Testis (tissue), 3 donors: Measurements from ENCODE around the gene CSRNP3. TPM values are rescaled to one million over a fixed set of nuclear protein-coding genes. Genes with fewer than 3 reads are reported as not detected.

Experiments used
- DNase-seq: peaks from one replicate; pipeline ENCODE4 v3.0.0-alpha.2; 2019
- H3K27ac ChIP-seq, 2 donors: fragments of 200-600 bp; sonication (generic); one replicate each; pipeline ENCODE4 v1.5.1; 2019
- H3K27me3 ChIP-seq: fragments of 200-600 bp; sonication (generic); one replicate; pipeline ENCODE4 v1.5.1; 2019
- H3K36me3 ChIP-seq: fragments of 200-600 bp; sonication (generic); one replicate; pipeline ENCODE4 v1.5.1; 2017; ENCODE audit warnings: low read depth; ENCODE audit errors: missing control alignments
- H3K4me1 ChIP-seq: fragments of 200-600 bp; sonication (generic); one replicate; pipeline ENCODE4 v1.5.1; 2019
- H3K4me3 ChIP-seq, 2 donors: fragments of 200-600 bp; sonication (generic); one replicate each; pipeline ENCODE4 v1.5.1; 2017 to 2019
- H3K9me3 ChIP-seq: fragments of 200-600 bp; sonication (generic); one replicate; pipeline ENCODE4 v1.5.1; 2017
- POLR2A ChIP-seq: fragments of 450-650 bp; IDR thresholded peaks from one replicate; pipeline ENCODE4 v1.6.1; 2017; ENCODE audit warnings: antibody characterized with exemption, mild to moderate bottlenecking, moderate library complexity
- WGBS, 2 donors: methylation state at CpG; one replicate each; pipeline ENCODE4 v1.1.5; 2018; 5-methylcytosine and 5-hydroxymethylcytosine counted together
- intact Hi-C: fragments of 100-400 bp; cut with DNase I; formaldehyde crosslinking; loops from one replicate; pipeline ENCODE4 v1.15.1; 2023; ENCODE audit warnings: low total_unique reads
- polyA plus RNA-seq: library from polyadenylated mRNA; stranded (reverse); fragments of 350-450 nt; fragmentation: Illumina TruSeq; extraction: RNeasy Lipid Tissue Mini Kit (QIAGEN cat#74804); gene quantifications from one replicate; pipeline ENCODE4 v1.2.3, GENCODE V29; 2014; ENCODE audit warnings: low read depth, low replicate concordance; ENCODE audit not compliant: insufficient read depth
- total RNA-seq, 2 donors: library from RNA; depleted of rRNA; stranded (reverse); fragments of >200 nt; gene quantifications; one replicate each; pipeline ENCODE4 v1.2.3, GENCODE V29; 2016
- TF ChIP-seq, protein P1 (sequence below), 3 experiments: fragments of 450-650 bp in 2 of 3; fragments of 200-600 bp in 1 of 3; sonication (generic) in 1 of 3; IDR thresholded peaks; one replicate each; pipeline ENCODE4 v1.5.1; 2016 to 2019; ENCODE audit warnings: antibody characterized with exemption in 3 of 3, mild to moderate bottlenecking in 2 of 3, moderate library complexity in 1 of 3

The CSRNP3 gene
- total and polyA plus RNA-seq, 3 donors from 2014 or later: 3.0 to 6.1 (median 5.3) TPM

DNA sequence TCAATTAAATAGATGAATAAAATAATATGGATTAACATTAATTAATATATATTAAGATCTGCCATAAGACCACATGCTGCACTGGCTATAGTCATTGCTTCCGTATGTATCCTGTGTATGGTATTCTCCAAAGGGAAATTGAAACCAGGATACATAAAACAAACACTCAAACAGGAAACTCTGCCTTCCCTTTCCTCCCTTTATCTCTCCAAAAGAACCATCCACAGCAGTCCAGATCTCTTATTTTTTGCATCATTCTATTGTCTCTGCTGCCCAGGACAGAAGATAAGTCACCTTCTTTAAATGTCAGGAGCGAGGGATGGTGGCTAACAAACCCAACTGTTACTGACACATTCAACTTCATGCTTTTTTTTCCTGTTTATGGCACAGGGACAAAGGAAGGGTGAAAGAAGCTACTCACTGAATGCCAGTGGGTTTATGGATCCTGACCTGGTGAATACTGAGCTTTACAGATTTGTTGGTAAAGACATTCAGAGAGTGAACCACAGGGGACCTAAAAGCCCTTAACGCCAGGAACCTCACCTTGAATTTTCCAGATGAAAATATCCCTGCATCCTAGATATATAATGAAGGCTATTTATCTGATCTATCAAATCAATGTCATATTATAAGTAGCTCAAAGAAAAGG, 67.5 kb downstream of the CSRNP3 start:
- Histone ChIP-seq H3K9me3 (no peaks in the 10 kb centered on the region), H3K4me3 (no peak overlapping the region), H3K27ac (no peak overlapping the region), H3K36me3 (no peaks in the 10 kb centered on the region), H3K4me1 (no peaks in the 10 kb centered on the region), H3K27me3 (no peaks in the 10 kb centered on the region)
- TF ChIP-seq, protein P1, sequence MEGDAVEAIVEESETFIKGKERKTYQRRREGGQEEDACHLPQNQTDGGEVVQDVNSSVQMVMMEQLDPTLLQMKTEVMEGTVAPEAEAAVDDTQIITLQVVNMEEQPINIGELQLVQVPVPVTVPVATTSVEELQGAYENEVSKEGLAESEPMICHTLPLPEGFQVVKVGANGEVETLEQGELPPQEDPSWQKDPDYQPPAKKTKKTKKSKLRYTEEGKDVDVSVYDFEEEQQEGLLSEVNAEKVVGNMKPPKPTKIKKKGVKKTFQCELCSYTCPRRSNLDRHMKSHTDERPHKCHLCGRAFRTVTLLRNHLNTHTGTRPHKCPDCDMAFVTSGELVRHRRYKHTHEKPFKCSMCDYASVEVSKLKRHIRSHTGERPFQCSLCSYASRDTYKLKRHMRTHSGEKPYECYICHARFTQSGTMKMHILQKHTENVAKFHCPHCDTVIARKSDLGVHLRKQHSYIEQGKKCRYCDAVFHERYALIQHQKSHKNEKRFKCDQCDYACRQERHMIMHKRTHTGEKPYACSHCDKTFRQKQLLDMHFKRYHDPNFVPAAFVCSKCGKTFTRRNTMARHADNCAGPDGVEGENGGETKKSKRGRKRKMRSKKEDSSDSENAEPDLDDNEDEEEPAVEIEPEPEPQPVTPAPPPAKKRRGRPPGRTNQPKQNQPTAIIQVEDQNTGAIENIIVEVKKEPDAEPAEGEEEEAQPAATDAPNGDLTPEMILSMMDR (IDR thresholded peaks at IDR 0.05): no peak
- no peak for TF ChIP-seq POLR2A
- intact Hi-C loops: no loop called here
- no peak for DNase-seq
- 59 to 61% methylated on average over 3 of the region's 3 CpGs for WGBS, 2 donors

DNA sequence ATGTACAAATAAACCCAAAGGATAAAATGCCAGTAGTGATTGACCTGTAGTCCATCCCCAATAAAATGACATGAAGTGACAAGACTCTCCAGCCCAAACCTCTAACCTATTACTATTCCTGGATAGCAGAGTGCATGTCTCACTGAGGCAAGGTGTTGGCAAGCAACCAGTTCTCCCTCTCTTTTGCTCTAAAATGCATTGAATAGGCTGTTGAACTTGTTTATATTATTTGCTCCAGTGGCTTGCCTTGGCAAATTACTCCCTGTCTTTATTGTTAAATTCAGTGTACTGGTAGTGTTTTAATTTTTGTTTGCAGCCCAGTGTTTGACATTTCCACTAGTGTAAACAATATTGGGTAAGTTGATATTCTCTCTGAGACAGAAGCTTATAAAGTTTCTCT, 70.5 kb downstream of the CSRNP3 start:
- Histone ChIP-seq H3K27ac (no peak overlapping the region), H3K4me3 (no peak overlapping the region), H3K27me3 (no peaks in the 10 kb centered on the region), H3K36me3 (no peaks in the 10 kb centered on the region), H3K9me3 (no peaks in the 10 kb centered on the region), H3K4me1 (no peaks in the 10 kb centered on the region)
- no peak for DNase-seq
- intact Hi-C loops: no loop called here
- TF ChIP-seq, protein P1 (IDR thresholded peaks at IDR 0.05): no peak
- no peak for TF ChIP-seq POLR2A

- Histone ChIP-seq H3K36me3 (no peaks in the 10 kb centered on the region), H3K27me3 (no peaks in the 10 kb centered on the region), H3K4me3 (no peak overlapping the region), H3K4me1 (no peaks in the 10 kb centered on the region), H3K9me3 (no peaks in the 10 kb centered on the region), H3K27ac (no peak overlapping the region)
- intact Hi-C loops: no loop called here
- no peak for DNase-seq
- WGBS, 2 donors: 85 to 93% methylated on average over 2 of the region's 2 CpGs
- TF ChIP-seq POLR2A: no peak
- TF ChIP-seq, protein P1 (IDR thresholded peaks at IDR 0.05): no peak
These were observed 75.4 kb downstream of the CSRNP3 start for GRCh38 chr2:165544897-165545296.

GRCh38 chr2:165547900-165548299, 78.4 kb downstream of the CSRNP3 start:
- no peaks in the 10 kb centered on the region for H3K27me3 ChIP-seq
- H3K36me3 ChIP-seq: no peaks in the 10 kb centered on the region
- TF ChIP-seq, protein P1 (IDR thresholded peaks at IDR 0.05): no peak
- no peak for DNase-seq
- no peaks in the 10 kb centered on the region for H3K9me3 ChIP-seq
- no peaks in the 10 kb centered on the region for H3K4me1 ChIP-seq
- no peak overlapping the region for H3K4me3 ChIP-seq
- no peak overlapping the region for H3K27ac ChIP-seq
- intact Hi-C loops: no loop called here

- intact Hi-C loops: no loop called here
- TF ChIP-seq, protein P1 (IDR thresholded peaks at IDR 0.05): no peak
- no peak for TF ChIP-seq POLR2A
- 61 to 79% methylated on average over 1 of the region's 1 CpG for WGBS, 2 donors
- no peak for DNase-seq
- Histone ChIP-seq H3K4me1 (no peaks in the 10 kb centered on the region), H3K27me3 (no peaks in the 10 kb centered on the region), H3K4me3 (no peak overlapping the region), H3K27ac (no peak overlapping the region), H3K9me3 (no peaks in the 10 kb centered on the region), H3K36me3 (no peaks in the 10 kb centered on the region)
These were observed 80.1 kb downstream of the CSRNP3 start for GRCh38 chr2:165549619-165550018.
